ENCODE measurements around the gene EFNA5.

DNA sequence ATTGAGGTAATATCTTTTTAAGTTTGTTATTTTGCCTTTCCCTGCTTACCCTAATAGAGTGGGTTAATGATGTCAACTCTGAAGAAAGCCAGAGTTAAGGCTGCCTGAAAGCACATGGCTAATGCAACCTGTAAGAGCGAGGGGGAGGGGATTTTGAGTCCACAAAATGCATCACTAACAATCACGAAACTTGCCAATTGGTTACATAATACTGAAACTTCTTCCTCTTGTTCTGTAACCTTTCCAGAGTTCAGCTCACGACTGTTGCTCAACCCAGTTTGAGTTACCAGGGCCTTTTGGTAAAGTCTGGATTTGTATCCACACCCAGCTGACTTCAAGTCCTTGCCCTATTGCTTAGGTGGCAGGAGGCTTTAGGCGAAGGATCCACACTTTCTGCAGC lies 308.8 kb downstream of the EFNA5 start:
- TF ChIP-seq POLR2A (IDR thresholded peaks at IDR 0.05; ENCODE audit: extremely low read depth, insufficient read length): no peak
- TF ChIP-seq CTCF (IDR thresholded peaks at IDR 0.05; ENCODE audit: low read depth, low read length): no peak

All from NB4 (cell line).